ENCODE measurements around the gene NSUN4.

- TF ChIP-seq CTCF (conservative IDR thresholded peaks at IDR 0.05; ENCODE audit: low read depth, low read length) (no peak), EZH2 (IDR thresholded peaks at IDR 0.05; ENCODE audit: borderline replicate concordance, low read depth, low read length, poor library complexity, severe bottlenecking) (no peak)
Observed at GRCh38 chr1:46370214-46370633, 29.6 kb downstream of the NSUN4 start.

Data from A673 (cell line).